Prostate gland (tissue), 2 donors: Measurements from ENCODE around the gene ANO10.

Source experiments
- CTCF ChIP-seq, 4 experiments: fragments of 200-600 bp in 2 of 4; fragments of 450-650 bp in 2 of 4; sonication (generic) in 2 of 4; IDR thresholded peaks; 1 replicate in 3 of 4; 2 replicates in 1 of 4; pipeline ENCODE4 v1.5.1; 2016 to 2019; ENCODE audit warnings: antibody characterized with exemption in 4 of 4, mild to moderate bottlenecking in 2 of 4, moderate library complexity in 2 of 4
- POLR2AphosphoS5 ChIP-seq: sonication (generic); formaldehyde crosslinking; IDR thresholded peaks from one replicate; pipeline ENCODE4 v1.6.1; 2017; ENCODE audit warnings: antibody characterized with exemption

GRCh38 chr3:43432462-43432861 is 189.3 kb downstream of the ANO10 start:
- TF ChIP-seq CTCF (IDR thresholded peaks at IDR 0.05) (no peak), POLR2AphosphoS5 (no peak)
